ENCODE data around the gene PCDHA12.
"Not testable (repeated sequence)": the region's sequence is repeated elsewhere in the genome, so short reads cannot be mapped to it uniquely, and the experiment has no call there.

GRCh38 chr5:140848139-140849102, 26.7 kb upstream of the PCDHA12 start, which contains the start of gene PCDHA9:
- not testable (repeated sequence) for TF ChIP-seq CTCF (IDR thresholded peaks at IDR 0.05; ENCODE audit: insufficient read depth, low read depth, low read length); EZH2 (IDR thresholded peaks at IDR 0.05; ENCODE audit: insufficient read depth, low read length)
